ENCODE measurements around the gene EXTL2. TPM values are rescaled to one million over a fixed set of nuclear protein-coding genes. Genes with fewer than 3 reads are reported as not detected.

The EXTL2 gene, protein sequence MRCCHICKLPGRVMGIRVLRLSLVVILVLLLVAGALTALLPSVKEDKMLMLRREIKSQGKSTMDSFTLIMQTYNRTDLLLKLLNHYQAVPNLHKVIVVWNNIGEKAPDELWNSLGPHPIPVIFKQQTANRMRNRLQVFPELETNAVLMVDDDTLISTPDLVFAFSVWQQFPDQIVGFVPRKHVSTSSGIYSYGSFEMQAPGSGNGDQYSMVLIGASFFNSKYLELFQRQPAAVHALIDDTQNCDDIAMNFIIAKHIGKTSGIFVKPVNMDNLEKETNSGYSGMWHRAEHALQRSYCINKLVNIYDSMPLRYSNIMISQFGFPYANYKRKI
- total RNA-seq: 1 to 10 TPM; 5.4 to 9.6 (median 8.5) TPM
- polyA plus RNA-seq: 1 to 10 TPM; 5.4 to 6.7 TPM
- long read RNA-seq, donor 1, partial matches to known transcripts: 1 of 11 reads
- long read RNA-seq, donor 1, other reads (novel, unspliced or antisense): 4 of 11 reads
- long read RNA-seq, donor 2, transcript EXTL2-201 (5 exons, 2,835 nt): minor isoform, 10 of 41 reads
- long read RNA-seq, donor 2, transcript EXTL2-202 (5 exons, 3,985 nt): major isoform, 19 of 41 reads
- long read RNA-seq, donor 2, partial matches to known transcripts: 1 of 41 reads
- long read RNA-seq, donor 2, other reads (novel, unspliced or antisense): 11 of 41 reads
- long read RNA-seq, donor 3, transcript EXTL2-201 (5 exons, 2,835 nt): major isoform, 5 of 11 reads
- long read RNA-seq, donor 3, partial matches to known transcripts: 1 of 11 reads
- long read RNA-seq, donor 3, other reads (novel, unspliced or antisense): 1 of 11 reads

DNA sequence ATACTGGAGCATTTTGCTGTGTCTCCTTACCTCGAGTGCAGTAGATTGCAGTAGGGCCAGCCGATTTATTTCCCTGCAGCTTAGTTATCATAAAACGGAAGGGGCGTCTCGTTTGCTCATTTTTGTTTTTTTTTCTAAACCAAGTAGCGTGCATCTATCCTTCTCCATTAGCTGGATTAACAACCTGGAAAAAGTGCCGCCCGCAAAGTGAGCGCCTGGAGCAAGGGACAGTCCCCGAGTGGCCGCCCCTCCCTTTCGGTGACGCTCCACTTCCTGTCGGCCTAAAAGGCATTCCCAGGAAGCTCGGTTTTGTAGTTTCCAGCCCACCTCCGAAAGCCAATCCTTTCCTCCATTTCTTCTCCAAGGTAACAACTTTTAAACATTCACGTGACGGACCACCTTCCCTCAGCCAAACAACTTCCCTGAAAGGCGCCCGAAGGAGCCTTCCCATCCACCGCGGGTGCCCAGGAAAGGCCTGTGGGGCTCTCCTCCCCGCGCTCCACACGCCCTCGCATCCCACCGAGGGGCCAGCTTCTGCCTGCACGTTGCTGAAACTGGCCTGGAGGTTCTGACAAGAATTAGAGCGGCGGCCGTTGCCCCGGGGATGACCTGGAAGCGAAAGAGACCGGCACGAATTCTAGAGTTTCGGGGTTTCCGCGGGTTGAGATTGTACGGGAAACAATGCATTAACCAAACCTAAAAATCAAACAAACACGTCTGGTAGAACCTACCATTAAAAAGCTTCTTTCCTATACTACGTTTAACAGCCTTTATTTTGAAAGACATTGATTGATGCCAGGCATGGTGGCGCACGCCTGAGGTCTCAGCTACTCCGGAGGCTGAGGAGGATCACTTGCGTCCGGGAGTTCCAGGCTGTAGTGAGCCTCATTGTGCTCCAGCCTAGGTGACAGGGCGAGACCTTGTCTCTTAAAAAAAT, at the start of gene EXTL2:
Gene EXTL2, minus strand, starts transcription at position 240 of the 937 bp plus-strand sequence. CDS start 6,085 bp downstream, outside the sequence.
- Histone ChIP-seq H3K4me1 (peaks cover 0 to 37% (median 21%) of the 10 kb centered on the region in 12 donors), H3K9me3 (peaks cover 0 to 6% (median 0%) of the 10 kb centered on the region in 12 donors), H3K4me3 (peak within 1 kb of the TSS; percentile 72 to 94 (median 80)), H3K27ac (peak within 1 kb of the TSS; percentile 86 to 98 (median 95)), H3K27me3 (no peaks in the 10 kb centered on the region), H3K36me3 (peaks cover 0 to 20% (median 12%) of the 10 kb centered on the region in 9 donors)
- intact Hi-C loops (cut with DNase I): loop anchor here in 3 of 10 donors (5.0 to 10.0 kb wide), 2 partner anchors 760 to 763 kb away; partner anchors contain the start of genes SASS6 (in 3 of the 3) and TRMT13 (in 3 of the 3)
- 0% methylated on average over 47 of the region's 47 CpGs for WGBS, 4 donors
- peak in 1 of 2 donors; percentile 30 for TF ChIP-seq POLR2A (IDR thresholded peaks at IDR 0.05)
- TF ChIP-seq, protein P1, sequence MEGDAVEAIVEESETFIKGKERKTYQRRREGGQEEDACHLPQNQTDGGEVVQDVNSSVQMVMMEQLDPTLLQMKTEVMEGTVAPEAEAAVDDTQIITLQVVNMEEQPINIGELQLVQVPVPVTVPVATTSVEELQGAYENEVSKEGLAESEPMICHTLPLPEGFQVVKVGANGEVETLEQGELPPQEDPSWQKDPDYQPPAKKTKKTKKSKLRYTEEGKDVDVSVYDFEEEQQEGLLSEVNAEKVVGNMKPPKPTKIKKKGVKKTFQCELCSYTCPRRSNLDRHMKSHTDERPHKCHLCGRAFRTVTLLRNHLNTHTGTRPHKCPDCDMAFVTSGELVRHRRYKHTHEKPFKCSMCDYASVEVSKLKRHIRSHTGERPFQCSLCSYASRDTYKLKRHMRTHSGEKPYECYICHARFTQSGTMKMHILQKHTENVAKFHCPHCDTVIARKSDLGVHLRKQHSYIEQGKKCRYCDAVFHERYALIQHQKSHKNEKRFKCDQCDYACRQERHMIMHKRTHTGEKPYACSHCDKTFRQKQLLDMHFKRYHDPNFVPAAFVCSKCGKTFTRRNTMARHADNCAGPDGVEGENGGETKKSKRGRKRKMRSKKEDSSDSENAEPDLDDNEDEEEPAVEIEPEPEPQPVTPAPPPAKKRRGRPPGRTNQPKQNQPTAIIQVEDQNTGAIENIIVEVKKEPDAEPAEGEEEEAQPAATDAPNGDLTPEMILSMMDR (IDR thresholded peaks at IDR 0.05): no peak
- DNase-seq (peak; percentile 88 to 92 (median 90)), ATAC-seq (peak; percentile 79 to 86 (median 84))

DNA sequence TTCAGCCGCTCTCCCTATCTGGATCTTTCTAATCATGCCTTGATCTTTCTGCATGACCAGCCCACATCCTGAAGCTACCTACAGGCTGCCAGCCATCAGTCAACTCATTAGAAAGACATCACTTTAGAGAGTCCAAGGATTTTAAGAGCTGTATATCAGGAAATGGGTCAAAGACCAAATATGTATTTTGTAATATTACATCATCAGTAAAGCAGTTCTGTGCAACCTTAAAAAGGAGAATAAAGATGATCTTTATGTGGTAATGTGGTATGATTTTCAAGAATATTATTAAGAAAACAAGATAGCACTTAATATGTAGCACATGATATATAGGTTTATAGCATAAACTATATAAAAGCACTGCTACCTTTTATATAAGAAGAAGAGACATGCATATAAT, 48.9 kb upstream of the EXTL2 start:
- DNase-seq: no peak
- ATAC-seq: no peak
- H3K36me3 ChIP-seq: peaks cover 0 to 40% (median 17%) of the 10 kb centered on the region in 9 donors
- no peak overlapping the region for H3K27ac ChIP-seq
- TF ChIP-seq POLR2A (IDR thresholded peaks at IDR 0.05): no peak
- TF ChIP-seq, protein P1 (IDR thresholded peaks at IDR 0.05): no peak
- peaks cover 0 to 11% (median 0%) of the 10 kb centered on the region in 12 donors for H3K9me3 ChIP-seq
- no peaks in the 10 kb centered on the region for H3K27me3 ChIP-seq
- H3K4me3 ChIP-seq: no peak overlapping the region
- intact Hi-C loops (cut with DNase I): no loop called here
- WGBS, 4 donors: 91 to 100% (median 98%) methylated on average over 1 of the region's 1 CpG
- H3K4me1 ChIP-seq: no peaks in the 10 kb centered on the region

DNA sequence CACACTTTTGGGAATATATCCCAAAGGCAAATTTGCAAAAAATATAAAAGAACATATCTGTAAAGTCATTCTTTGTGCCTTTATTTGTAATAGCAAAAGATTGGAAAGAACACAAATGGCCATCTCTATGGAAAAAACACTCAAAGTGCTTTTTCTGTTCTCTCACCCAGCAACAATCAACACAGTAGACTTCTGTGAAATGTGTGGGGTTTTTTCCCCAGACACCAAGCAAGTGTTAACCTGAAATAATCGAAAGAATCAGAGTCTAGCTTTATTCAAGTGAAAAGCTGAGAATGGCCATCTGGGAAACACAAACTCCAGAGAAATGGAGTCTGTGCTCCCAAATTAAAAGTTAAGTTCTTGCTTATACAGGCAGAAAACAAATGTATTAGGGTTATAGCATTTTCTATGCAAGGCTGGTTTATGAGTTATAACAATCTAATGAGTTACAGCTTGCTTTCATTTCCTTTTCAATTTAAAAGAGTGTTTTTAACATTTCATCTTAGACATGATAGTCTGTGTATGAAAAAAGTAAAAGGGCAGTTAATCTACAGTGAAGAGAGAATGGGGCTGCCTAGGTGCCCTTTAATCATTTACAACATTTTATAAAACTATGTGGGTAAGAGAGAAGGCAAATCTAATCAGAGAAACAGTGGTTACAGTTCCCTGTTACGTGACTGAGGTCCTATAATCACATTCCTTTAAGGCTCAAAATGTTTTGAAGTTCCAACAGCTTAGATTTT, 47.8 kb upstream of the EXTL2 start:
- WGBS, 4 donors: 91 to 92% (median 91%) methylated on average over 2 of the region's 2 CpGs
- peaks cover 0 to 7% (median 0%) of the 10 kb centered on the region in 12 donors for H3K9me3 ChIP-seq
- H3K27ac ChIP-seq: no peak overlapping the region
- no peak for DNase-seq
- no peaks in the 10 kb centered on the region for H3K27me3 ChIP-seq
- TF ChIP-seq, protein P1 (IDR thresholded peaks at IDR 0.05): no peak
- no peak for TF ChIP-seq POLR2A (IDR thresholded peaks at IDR 0.05)
- peaks cover 0 to 50% (median 20%) of the 10 kb centered on the region in 9 donors for H3K36me3 ChIP-seq
- intact Hi-C loops (cut with DNase I): no loop called here
- no peak overlapping the region for H3K4me3 ChIP-seq
- no peaks in the 10 kb centered on the region for H3K4me1 ChIP-seq
- no peak for ATAC-seq
